CD4-positive, alpha-beta T cell treated with Interleukin-17A for 4 hours (primary cell): ENCODE measurements around the gene QRICH1.
A peak's percentile ranks its signal among the peaks of the same experiment; 100 is the strongest.

Experiments used
- DNase-seq: peaks from one replicate; pipeline ENCODE4 v3.0.0-alpha.2; 2020; ENCODE audit warnings: mixed read lengths

QRICH1 gene

DNA sequence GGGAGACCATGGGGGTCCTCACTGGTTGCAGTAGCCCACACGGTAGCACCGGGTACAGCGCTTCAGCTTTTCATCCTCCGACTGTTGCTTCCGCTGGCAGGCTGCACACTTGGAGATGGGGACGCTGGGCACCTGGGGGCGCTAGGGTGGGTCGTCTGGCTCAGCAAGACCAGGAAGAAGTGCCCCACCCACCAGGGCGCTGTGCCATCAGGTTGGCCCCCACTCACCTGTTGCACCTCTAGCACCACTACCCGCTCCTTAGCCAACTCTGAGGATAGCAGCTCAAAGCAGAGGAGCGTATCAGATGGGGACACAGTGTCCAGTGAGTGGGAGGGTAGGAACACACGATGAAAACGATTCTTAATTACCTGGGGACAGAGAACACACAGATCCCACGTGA is 18.4 kb upstream of the QRICH1 start:
- no peak for DNase-seq

DNA sequence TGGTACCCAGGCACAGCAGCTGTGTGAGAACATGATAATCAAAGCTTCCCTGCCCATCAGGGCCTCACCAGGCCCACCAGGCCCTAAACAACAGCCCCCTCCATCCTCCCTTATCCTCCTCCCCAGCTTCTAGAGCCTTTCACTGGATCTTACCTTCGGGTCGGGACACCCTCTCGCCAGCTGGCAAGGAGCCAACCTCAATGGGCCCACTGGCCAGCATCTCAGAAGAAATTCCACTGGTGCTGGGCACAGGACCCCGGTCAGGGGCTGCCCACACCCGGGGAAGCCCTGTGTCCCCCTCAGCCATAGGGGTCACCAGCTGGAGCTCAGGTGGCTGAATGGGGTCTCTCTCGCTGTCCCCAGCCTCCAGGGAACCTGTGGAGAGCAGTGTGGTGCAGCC is 17.5 kb upstream of the QRICH1 start:
- DNase-seq: no peak

GRCh38 chr3:49110780-49111179 is 16.9 kb upstream of the QRICH1 start:
- DNase-seq: no peak

GRCh38 chr3:49108346-49108745 is 14.5 kb upstream of the QRICH1 start:
- no peak for DNase-seq

- DNase-seq: peak; percentile 88
Observed at GRCh38 chr3:49104427-49105291, 10.8 kb upstream of the QRICH1 start, which contains the start of gene QARS1. QARS1 (minus strand) TSS chr3:49104757; CDS start chr3:49104733, 24 bp downstream.

DNA sequence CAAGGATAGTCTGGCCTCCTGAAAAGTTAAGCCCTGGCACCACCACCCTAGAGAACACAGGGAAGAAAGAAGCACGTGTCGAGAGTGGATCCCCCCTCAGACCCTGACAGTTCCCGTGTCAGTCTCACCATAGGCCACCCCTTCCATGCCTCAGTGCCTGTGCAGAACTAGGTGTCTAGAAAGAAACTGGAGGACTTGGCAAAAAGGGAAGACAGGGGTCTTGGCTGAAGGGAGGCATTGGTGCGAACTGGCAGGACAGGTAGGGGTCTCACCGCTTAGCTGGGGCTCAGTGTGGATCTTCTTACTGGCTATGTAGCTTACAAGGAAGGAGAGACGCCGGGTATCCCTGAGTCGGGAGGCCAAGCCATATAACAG is 10.2 kb upstream of the QRICH1 start:
- DNase-seq: no peak

DNA sequence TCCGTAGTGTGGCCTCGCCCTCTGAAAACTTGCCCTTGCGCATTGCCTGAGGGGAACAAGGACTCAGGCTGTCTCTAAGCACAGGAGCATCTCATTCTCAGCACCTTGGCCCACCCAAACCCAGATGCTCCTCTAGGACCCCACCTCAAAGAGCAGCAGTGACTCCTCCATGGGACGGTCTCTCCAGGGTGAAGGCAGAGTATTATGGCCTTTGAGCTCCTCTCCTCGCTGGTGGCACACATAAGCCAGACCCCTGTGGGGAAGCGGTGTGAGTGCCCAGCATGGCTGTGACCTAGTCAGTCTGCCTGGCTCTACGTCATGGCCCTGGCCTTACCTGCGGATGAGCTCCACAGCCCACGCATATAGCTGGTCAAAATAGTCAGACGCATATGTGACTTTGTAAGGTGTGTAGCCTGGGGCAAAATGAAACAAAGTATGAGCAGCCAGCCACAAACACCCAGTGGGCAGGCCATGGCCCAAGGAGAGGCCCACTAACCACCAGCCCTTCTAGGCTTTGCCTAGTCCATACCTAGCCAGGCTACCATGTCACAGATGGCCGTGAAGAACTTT is 6.3 kb upstream of the QRICH1 start:
- DNase-seq: no peak

- no peak for DNase-seq
Observed at GRCh38 chr3:49098910-49099630, 5.2 kb upstream of the QRICH1 start.

DNA sequence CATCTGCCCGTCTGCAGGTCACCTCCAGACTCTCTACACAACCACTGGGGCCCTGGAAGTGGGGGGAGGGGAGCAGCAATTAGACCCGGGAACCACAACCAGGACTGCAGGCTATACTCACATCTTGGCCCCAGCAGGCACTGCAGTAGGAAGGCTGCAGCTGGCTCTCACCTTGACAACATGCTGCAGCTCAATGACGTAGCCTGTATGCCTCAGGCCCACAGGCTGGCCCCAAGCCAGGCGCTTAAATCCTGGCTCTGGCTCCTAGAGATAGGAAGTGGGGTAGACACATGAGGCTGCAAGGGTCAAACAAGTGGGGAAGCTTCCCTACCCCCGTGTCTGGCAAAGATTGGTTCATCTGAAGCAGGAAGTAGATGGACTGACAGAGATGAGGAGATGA is 4.6 kb upstream of the QRICH1 start:
- DNase-seq: no peak

DNA sequence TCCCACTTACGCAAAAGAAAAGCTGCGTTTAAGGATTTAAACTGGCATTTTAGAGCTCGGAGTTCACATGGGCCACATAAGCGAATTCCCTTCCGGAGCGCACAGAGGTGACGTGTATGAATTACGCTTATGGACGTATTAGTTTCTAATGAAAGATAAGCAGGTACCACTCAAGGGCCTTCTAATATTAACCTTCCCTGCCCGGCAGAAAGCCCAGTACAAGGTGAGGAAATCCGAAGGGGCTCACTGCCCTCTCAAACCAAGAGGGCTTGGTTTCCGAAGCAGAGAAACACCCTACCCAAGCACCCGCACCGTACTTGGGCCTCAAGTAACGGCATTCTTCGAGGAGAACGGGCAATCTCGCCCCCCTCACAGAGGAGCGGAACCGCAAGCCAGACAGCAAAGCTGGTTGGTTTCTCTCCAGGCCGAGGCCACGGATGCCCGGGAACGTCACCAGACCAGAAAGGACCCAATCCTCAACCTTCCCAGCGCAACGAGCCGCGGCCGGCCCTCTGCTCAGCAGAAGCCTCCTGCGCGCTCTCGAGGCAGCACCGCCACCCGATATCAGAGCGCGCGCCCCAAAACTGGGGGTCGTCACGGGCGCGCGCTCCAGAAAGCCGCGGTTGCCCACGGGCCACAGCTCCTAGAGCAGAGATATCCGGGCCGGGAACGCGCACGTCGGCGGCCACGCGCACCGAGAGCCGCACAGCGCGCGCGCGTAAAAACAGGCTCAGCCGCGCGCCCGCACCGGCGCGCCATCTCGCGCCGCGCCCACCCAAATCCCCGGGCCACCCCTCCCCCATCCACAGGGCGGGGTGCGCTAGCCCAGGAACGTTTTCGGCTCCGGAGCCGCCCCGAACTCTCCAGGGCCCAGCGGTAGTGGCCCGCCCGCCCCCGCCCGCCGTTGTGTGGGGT is 676 bp downstream of the QRICH1 start:
- peak; percentile 84 for DNase-seq

DNA sequence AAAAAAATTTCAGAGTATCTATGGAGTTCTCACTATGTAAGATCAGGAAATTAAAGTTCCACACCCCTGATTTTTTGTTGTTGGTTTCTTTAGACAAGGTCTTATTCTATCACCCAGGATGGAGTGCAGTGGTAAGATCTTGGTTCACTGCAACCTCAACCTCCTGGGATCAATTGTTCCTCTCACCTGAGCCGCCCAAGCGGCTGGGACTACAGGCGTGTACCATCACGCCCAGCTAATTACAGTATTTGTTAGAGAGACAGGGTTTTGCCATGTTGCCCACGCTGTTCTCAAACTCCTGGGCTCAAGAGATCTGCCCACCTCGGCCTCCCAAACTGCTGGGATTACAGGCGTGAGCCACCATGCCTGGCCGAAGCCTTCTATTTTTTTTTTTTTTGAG is 12.4 kb downstream of the QRICH1 start:
- DNase-seq: no peak

GRCh38 chr3:49079270-49079669 is 14.6 kb downstream of the QRICH1 start:
- DNase-seq: no peak

DNA sequence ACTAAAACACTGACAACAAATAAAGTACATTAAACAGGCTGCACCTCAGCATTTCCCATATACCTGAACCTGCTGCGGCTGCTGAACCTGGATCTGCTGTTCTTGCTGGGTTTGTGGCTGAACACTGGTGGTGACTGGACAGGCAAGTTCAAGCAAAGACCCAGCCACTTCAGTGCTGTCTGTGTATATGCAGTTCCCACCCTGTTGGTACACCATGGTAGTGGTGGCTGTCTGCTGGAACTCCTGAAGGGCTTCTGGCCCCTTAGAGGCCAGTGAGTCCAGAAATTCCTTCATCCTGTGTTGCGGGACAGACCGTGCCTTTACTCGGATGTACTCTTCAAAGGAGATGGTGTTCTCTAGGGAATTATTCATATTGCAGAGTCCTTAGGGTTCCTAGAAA is 17.2 kb downstream of the QRICH1 start:
- no peak for DNase-seq

GRCh38 chr3:49076116-49076515 is 17.8 kb downstream of the QRICH1 start:
- no peak for DNase-seq

DNA sequence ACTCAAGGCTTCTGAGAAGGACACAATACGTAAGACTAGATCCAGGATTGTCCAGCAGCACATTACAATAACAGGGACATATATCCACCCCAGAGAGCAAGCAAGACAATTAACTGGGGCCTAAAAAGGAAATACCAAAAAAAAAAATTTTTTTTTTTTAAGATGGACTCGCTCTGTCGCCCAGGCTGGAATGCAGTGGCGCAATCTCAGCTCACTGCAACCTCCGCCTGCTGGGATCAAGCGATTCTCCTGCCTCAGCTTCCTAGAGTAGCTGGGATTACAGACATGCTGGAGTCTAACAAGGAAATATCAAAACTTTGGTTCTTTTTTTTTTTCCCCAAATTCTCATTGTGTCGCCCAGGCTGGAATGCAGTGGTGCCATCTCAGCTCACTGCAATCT is 35.9 kb downstream of the QRICH1 start:
- no peak for DNase-seq

GRCh38 chr3:49057268-49057667 is 36.6 kb downstream of the QRICH1 start:
- DNase-seq: no peak

DNA sequence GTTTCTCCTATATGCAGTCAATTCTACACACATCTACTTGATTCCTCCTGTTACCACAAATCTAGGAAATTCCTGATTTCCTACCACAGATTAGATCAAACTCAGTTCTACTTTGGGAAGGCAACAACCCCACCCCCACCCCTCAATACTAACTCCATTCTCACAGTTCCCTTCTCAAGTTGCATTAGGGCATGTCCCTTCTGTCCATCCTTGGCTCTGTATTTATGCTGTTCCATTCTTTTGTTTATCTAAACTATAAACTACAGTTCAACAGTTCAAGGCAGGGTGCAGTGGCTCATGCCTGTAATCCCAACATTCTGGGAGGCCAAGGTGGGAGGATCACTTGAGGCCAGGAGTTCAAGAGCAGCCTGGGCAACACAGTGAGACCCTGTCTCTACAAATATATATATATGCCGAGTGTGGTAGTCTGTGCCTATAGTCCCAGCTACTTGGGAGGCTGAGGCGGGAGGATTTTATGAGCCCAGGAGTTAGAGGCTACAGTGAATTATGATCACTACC is 39.5 kb downstream of the QRICH1 start:
- no peak for DNase-seq

DNA sequence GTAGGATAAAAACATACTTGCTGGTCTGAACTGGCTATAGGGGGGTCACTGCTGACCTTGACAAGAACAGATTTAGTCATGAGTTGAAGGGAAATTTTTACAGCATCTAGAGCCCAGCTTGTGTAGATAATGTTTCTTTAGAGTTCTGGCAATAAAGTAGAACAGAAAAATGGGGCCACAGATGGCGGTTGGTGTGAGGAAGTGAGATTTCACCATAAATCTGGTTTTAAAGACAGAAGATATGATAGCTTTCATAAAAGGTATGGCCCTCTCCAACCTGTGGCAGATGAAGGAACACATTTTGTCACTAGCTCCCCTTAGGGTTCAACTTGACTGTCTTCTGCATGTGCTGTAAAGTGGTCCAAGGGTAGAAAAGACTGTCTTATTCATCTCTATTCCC is 40.3 kb downstream of the QRICH1 start:
- DNase-seq: no peak

- DNase-seq: no peak
Observed at GRCh38 chr3:49035281-49035680, 58.6 kb downstream of the QRICH1 start.

GRCh38 chr3:49034650-49035049 is 59.2 kb downstream of the QRICH1 start:
- no peak for DNase-seq

GRCh38 chr3:49032646-49033304 is 61.1 kb downstream of the QRICH1 start:
- DNase-seq: no peak

GRCh38 chr3:49030321-49030720 is 63.5 kb downstream of the QRICH1 start:
- no peak for DNase-seq
